WI38 (cell line): Measurements from ENCODE around the gene DSCAML1.

Experiments used
- H3K4me3 ChIP-seq: 2 replicates; pipeline ENCODE4 v1.5.1; 2011; ENCODE audit warnings: low read depth, mild to moderate bottlenecking, control low read depth, low read length
- TF ChIP-seq, protein P1 (sequence below): IDR thresholded peaks from 2 replicates; pipeline ENCODE4 v1.5.1; 2012; ENCODE audit warnings: low read depth, mild to moderate bottlenecking, control low read depth, low read length

DSCAML1 gene

GRCh38 chr11:117414724-117415123 lies 382.3 kb downstream of the DSCAML1 start:
- H3K4me3 ChIP-seq = no peak overlapping the region
- TF ChIP-seq, protein P1, sequence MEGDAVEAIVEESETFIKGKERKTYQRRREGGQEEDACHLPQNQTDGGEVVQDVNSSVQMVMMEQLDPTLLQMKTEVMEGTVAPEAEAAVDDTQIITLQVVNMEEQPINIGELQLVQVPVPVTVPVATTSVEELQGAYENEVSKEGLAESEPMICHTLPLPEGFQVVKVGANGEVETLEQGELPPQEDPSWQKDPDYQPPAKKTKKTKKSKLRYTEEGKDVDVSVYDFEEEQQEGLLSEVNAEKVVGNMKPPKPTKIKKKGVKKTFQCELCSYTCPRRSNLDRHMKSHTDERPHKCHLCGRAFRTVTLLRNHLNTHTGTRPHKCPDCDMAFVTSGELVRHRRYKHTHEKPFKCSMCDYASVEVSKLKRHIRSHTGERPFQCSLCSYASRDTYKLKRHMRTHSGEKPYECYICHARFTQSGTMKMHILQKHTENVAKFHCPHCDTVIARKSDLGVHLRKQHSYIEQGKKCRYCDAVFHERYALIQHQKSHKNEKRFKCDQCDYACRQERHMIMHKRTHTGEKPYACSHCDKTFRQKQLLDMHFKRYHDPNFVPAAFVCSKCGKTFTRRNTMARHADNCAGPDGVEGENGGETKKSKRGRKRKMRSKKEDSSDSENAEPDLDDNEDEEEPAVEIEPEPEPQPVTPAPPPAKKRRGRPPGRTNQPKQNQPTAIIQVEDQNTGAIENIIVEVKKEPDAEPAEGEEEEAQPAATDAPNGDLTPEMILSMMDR = no peak

- TF ChIP-seq, protein P1 = no peak
- no peak overlapping the region for H3K4me3 ChIP-seq
Observed at GRCh38 chr11:117413616-117414015, 383.4 kb downstream of the DSCAML1 start.

GRCh38 chr11:117412653-117413275 lies 384.3 kb downstream of the DSCAML1 start:
- TF ChIP-seq, protein P1 = no peak
- H3K4me3 ChIP-seq = no peak overlapping the region

GRCh38 chr11:117412176-117412575 lies 384.8 kb downstream of the DSCAML1 start:
- no peak overlapping the region for H3K4me3 ChIP-seq
- TF ChIP-seq, protein P1 = no peak

- H3K4me3 ChIP-seq = no peak overlapping the region
- TF ChIP-seq, protein P1 = no peak
Observed at GRCh38 chr11:117411736-117412135, 385.3 kb downstream of the DSCAML1 start.

DNA sequence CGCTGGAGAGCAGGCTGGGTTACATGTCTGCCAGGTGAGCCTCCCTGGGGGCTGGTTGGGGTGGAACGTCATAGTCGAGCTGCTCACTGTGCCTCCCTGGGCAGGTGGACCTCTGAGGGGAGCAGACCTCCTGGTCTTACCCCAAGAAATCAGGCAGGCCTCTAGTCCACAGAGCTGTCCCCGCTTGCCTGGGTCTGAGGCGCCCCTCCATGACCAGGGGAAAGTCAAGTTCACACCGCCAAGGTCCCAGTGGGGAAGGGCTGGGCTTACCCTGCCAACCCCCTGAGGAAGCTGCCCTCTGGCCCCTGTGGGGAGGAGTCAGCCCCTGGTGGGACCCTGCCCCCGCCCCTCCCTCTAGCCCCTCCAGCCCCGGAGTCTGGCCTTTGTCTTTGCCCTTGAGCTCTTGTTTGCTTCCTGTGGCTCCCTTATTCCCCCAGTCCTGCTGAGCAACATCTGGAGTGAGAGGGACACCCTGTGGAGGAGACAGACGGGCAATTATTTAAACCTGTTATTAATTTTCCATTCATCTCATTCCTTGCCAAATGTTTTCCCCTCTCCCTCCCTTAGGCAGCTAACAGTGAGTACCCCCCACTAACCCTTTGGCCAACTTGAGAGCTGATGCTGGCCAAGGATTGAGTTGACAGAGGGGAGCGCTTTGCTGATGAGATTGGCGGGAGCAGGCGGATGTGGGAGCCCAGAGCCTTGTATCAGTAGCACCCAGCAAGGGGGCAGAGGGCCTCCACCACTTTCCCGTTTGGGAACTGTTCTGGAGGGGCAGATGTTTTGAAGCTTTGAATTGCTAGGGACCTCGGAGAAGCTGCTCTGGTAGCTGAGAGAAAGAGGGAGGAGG lies 385.9 kb downstream of the DSCAML1 start:
- TF ChIP-seq, protein P1 = no peak
- H3K4me3 ChIP-seq = no peak overlapping the region

- TF ChIP-seq, protein P1 = no peak
- no peak overlapping the region for H3K4me3 ChIP-seq
Observed at GRCh38 chr11:117410238-117410637, 386.8 kb downstream of the DSCAML1 start.
